Stimulated activated CD8-positive, alpha-beta memory T cell treated with anti-CD3 and anti-CD28 coated beads, Interleukin-2, amount 100 ng/mL, for 48 hours (primary cell): Measurements from ENCODE around the gene SEZ6L2.
"Not testable (repeated sequence)": the region's sequence is repeated elsewhere in the genome, so short reads cannot be mapped to it uniquely, and the experiment has no call there.

Source experiments
- DNase-seq, 2 donors: peaks; one replicate each; pipeline ENCODE4 v3.0.0-alpha.2; 2020; ENCODE audit warnings: low read depth in 2 of 2

The SEZ6L2 gene

GRCh38 chr16:29891525-29892457, 7.6 kb downstream of the SEZ6L2 start:
- no peak for DNase-seq

GRCh38 chr16:29889372-29889771, 10.0 kb downstream of the SEZ6L2 start:
- not testable (repeated sequence) for DNase-seq

GRCh38 chr16:29883987-29884386, 15.4 kb downstream of the SEZ6L2 start:
- no peak for DNase-seq

- no peak for DNase-seq
Measured at GRCh38 chr16:29881050-29881449, 18.3 kb downstream of the SEZ6L2 start.

GRCh38 chr16:29878172-29878571, 21.2 kb downstream of the SEZ6L2 start:
- DNase-seq: no peak

- peak in 1 of 2 donors; percentile 61 for DNase-seq
Measured at GRCh38 chr16:29877266-29877961, 21.9 kb downstream of the SEZ6L2 start.

- peak in 1 of 2 donors; percentile 26 for DNase-seq
Measured at GRCh38 chr16:29876594-29877249, 22.6 kb downstream of the SEZ6L2 start.

GRCh38 chr16:29876217-29876593, 23.1 kb downstream of the SEZ6L2 start:
- DNase-seq: no peak

- no peak for DNase-seq
Measured at GRCh38 chr16:29875206-29875605, 24.1 kb downstream of the SEZ6L2 start.

GRCh38 chr16:29873319-29873718, 26.0 kb downstream of the SEZ6L2 start:
- no peak for DNase-seq

GRCh38 chr16:29871822-29872546, 27.4 kb downstream of the SEZ6L2 start:
- DNase-seq: no peak

- DNase-seq: not testable (repeated sequence)
Measured at GRCh38 chr16:29869067-29869466, 30.3 kb downstream of the SEZ6L2 start.

GRCh38 chr16:29868396-29869009, 30.8 kb downstream of the SEZ6L2 start:
- DNase-seq: no peak

- no peak for DNase-seq
Measured at GRCh38 chr16:29864205-29864604, 35.1 kb downstream of the SEZ6L2 start.

GRCh38 chr16:29863669-29863984, 35.7 kb downstream of the SEZ6L2 start:
- no peak for DNase-seq

- DNase-seq: peak; percentile 88 to 90
Measured at GRCh38 chr16:29862884-29863668, 36.3 kb downstream of the SEZ6L2 start, which contains the start of gene CDIPT. CDIPT (minus strand) TSS chr16:29863226; CDS start chr16:29862857, 369 bp downstream.

GRCh38 chr16:29862383-29862883, 36.9 kb downstream of the SEZ6L2 start:
- no peak for DNase-seq

GRCh38 chr16:29860218-29860617, 39.1 kb downstream of the SEZ6L2 start:
- DNase-seq: no peak

GRCh38 chr16:29858974-29859373, 40.4 kb downstream of the SEZ6L2 start:
- DNase-seq: no peak

- DNase-seq: no peak
Measured at GRCh38 chr16:29858149-29858849, 41.1 kb downstream of the SEZ6L2 start.
